LHCN-M2 (cell line): ENCODE results near the gene SUN5. TPM values are rescaled to one million over a fixed set of nuclear protein-coding genes. Genes with fewer than 3 reads are reported as not detected.
"Not testable (repeated sequence)": the region's sequence is repeated elsewhere in the genome, so short reads cannot be mapped to it uniquely, and the experiment has no call there.

ENCODE experiments used
- DNase-seq: peaks from one replicate; pipeline ENCODE4 v3.0.0-alpha.2; 2012; ENCODE audit warnings: low read depth
- total RNA-seq: library from RNA; depleted of rRNA; stranded (reverse); fragments of >200 nt; gene quantifications from 2 replicates; pipeline ENCODE4 v1.2.3, GENCODE V29; 2014

The SUN5 gene
- total RNA-seq, 1 experiment from 2014 or later, result not detected

DNA sequence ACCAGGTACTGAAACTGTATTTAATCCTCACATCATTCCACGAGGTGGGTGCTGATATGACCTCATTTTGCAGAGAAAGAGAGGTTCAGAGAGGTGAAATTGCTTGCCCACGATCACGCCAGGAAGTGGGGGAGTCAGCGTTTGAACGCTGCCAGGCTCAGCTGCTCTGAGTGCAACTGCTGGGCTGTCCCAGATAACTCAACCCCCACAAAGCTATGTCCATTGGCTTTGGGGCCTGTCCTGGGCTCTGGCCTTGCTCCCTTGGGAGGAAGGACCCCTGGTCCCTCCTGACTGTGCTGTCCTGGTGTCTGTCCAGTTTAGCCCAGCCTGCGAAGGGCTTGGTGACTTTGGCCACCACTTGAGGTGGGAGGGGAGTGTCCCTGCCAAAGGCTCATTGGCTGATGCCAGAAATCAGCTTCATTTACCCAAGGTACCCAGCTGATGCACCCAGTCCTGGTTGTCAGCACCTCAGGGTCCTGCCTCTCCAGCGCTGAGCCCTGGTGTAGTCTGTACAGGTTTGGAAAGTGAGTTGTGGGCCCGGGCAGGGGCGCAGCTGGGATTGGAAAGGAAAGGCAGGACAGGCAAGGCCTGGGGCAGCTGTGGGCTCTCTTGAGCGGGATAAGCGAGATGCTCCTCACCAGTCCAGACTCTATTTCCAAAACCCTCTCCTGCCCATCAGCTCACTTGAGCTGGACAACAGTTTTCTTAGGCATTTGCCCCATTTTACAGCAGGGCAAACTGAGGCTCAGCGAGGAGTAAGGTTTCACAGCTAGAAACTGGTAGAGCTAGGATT lies 38.5 kb downstream of the SUN5 start:
- DNase-seq, result no peak

DNA sequence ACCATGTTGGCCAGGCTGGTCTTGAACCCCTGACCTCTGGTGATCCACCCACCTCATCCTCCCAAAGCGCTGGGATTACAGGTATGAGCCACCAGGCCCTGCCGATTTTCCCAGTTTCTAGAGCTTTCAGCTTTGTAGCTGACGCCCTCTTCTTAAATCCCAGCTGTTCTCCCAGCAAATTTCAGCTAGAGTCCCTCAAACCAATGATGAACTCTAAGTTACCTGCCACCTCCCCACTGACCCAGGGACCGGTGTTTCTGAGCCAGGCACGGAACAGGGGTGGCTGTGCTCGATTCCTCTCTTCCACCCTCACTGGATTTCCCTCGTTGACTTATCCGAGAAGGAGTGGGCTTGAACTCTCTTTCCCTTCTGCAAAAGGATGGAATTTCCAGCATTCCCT lies 39.1 kb downstream of the SUN5 start:
- no peak for DNase-seq

DNA sequence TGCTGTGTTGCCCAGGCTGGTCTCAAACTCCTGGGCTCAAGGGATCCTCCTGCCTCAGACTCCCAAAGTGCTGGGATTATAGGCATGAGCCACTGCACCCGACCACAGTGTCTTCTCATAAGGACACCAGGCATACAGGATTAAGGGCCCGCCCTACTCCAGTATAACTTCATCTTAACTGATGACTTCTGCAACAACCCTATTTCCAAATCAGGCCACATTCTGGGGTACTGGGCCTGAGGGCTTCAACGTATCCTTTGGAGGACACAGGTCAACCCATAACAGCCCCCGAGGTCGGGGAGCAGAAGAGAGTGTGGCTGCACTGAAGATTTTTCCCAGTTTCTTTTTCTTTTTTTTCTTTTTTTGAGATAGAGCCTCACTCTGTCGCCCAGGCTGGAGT lies 39.7 kb downstream of the SUN5 start:
- DNase-seq, result no peak

DNA sequence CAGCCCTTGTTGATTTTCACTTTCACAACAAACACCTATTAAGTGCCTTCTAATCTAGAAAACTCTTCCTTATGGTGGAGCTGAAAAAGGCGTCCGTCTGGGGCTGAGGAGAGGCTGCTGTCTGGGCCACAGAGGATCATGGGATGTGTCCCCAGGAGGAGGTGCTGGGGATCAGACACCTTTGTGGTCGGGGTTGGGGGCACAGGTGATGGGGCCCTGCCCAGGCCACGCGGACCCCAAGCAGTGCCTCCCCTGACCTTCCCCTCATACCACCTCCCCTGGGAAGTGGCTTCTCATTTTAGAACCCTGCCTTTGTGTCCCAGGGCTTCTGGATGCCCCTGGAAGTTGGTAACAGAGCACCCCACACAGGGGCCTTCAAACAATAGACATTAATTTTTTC lies 41.1 kb downstream of the SUN5 start:
- DNase-seq, result no peak

DNA sequence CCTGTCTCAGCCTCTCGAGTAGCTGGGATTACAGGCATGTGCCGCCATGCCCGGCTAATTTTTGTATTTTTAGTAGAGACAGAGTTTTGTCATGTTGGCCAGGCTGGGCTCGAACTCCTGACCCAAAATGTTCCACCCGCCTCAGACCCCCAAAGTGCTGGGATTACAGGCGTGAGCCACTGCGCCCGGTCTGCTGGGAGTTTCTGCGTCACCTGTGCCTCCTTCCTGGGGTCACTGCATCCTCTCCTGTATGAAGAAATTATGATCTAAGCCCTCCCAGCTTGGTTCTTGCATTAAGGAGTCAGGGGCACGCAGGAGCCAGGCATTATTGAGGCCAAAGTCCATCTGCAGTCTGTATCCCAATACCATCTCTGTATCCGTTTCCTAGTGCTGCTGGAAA lies 41.6 kb downstream of the SUN5 start:
- DNase-seq, result not testable (repeated sequence)

DNA sequence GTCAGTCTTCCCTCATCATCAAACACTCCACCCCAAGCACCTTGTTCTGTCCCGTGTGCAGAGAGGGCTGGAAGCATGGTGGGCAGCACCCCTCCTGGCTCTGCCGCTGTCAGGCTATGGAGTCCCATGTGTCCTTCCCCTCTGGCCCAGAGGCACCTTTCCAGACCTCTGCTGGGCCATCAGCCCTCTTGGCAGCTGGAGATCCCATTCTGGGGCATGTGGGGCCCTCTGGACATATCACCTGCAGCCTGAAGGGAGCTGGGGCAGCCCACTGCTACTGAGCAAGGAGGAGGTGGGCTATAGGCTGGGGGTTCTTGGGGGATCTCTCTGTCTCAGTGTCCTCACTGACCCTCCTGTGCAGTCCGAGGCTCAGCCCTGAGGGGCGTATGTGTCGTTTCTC lies 42.2 kb downstream of the SUN5 start:
- no peak for DNase-seq

DNA sequence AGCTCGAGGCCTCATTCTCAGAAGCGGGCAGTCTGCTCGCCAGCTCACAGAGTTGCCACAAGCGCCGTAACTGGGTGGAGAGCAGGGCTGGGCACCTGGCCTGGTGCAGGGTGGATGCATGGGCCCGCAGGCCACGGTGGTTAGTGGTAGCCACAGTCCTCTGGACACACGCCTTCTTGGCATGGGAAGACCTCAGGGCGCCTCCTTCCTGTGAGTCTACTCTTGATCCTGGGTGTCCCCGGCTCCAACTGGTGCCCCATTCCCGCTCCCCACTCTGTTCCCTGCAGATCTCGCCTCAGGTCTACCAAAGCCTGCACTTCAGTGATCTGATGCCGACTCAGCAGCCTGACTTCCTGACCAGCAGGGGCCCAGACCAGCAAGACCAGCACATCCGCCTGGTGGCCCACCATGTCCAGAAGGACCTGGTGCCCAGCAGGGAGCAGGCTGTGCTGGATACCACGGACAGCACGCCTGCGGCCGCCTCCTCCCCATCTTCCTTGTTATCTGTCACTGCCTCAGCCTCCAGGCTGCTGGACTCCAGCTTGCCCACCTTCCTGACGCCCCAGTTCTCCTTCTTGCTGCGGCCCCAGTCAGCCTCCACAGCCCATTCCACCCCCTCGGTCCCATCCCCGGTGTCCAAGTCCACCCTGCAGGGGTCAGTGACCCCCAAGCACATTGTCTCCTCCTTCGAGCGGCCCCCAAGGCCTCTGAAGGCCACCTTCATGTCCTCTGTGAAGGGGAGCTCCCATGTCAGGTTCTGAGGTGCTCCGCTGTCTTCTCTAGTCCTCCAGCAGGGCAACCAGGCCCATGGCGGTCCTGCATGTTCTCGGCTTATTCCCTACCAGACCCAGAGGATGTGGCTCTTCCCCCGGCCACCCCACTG lies 43.1 kb downstream of the SUN5 start:
- DNase-seq, result no peak

DNA sequence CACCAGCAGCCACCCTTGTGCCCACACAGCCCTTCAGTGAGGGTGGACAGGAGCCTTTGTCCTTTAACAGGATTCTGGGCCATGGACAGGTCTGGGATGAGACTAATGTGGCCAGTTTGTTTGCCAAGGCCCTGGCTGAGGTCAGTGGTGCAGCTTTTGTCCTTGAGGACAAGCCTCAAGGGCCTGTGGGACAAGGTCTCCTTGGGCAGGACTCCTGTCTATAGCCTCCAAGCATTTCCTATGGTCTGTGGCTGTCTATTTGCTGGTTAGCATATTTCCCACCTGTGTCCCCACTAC lies 44.1 kb downstream of the SUN5 start:
- DNase-seq, result no peak

DNA sequence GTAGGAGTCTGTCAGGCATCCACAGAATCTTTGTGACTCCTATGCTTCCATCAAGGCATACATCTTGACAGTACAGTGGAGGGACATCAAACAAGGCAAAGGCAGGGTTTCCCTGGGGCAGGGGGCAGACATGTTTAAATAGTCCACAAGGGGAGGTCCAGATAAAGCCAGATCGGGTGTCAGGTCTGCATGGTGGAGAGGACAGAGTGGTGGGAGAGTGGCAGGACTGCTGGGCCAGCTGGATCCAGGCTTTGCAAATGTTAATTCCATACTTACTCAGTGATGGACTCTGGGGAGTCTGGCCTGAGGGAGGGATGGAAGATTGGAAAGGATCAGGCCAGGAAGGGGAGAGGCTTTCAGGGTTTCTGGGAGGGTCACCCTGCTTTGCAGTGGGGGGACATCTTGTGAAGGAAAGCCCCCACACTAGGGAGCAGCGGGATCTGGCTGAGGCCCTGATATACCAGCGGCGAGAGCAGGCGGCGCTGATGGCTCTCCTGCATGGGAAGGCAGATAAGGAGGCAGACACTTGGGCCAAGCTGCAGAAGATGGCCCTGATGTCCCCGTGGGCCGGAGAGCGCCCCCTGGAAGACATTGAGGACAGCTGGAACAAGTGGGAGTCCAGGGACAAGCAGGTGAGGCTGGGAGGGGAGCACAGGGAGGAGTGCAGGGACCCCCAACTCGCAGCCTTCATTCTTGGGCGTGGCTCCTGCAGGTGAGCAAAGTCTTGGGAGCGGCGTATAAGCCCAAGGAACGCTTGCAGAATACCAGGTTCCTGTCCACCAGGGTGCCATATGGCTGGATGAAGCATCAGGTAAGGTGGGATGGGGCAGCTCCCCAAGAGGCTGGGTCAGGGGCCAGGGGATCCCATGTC lies 44.6 kb downstream of the SUN5 start:
- DNase-seq, result no peak

DNA sequence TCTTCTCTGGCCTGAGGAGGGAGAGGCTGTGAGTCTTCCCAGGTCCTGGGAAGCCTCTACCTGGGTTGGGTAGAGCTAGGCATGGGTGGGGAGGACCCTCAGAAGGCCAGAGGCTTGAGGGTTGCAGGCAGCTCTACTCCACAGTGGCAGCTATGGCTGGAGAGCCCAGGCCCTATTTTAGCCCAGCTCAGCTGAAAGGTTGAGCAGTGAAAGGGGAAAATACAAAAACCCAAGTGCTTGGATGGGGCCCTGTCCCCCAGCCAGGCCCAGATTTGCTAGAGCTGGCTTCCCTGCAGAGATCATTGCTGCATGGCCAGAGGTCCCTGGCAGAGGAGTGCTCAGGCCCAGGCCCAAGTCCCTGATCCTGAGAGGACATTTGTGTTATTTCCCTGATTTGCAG lies 45.7 kb downstream of the SUN5 start:
- no peak for DNase-seq

DNA sequence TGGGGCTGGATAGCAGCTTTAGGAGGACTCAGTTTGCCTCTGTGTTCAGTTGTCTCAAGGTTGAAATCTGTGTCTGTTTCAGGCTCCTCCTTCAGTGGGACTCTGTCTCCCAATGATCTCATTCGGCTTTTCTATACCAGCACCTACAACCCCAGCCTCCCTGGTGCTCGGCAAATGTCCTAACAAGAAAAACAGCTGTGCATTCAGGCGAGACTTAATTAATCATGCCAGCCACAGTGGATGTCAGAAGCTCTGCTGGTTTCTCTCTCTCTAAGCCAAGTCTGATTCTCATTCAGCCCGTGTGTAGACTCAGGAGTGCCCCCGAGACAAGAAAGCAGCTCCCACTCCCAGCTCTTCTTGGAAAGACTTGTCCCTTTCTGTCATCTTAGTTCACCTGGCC lies 46.8 kb downstream of the SUN5 start:
- peak; percentile 14 for DNase-seq

DNA sequence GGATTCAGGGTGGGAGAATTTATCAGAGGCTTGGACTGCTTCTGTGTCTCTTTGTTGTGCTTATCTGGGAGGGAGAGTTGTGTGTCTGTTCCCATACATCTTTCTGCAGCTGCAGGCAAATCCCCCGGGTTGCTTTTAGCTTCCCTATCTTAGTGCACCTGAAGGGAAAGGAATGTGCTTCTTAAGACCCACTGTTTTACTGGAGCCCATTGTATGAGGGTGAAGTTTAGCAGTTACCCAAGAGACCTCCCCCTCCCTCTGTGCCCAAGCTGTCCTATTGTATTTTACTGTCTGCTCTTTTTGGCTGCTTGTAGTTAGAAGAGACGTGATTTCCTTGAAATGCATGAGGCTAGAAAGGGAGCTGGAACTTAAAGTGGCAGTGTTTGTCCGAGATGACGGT lies 53.7 kb downstream of the SUN5 start:
- DNase-seq, result not testable (repeated sequence)

DNA sequence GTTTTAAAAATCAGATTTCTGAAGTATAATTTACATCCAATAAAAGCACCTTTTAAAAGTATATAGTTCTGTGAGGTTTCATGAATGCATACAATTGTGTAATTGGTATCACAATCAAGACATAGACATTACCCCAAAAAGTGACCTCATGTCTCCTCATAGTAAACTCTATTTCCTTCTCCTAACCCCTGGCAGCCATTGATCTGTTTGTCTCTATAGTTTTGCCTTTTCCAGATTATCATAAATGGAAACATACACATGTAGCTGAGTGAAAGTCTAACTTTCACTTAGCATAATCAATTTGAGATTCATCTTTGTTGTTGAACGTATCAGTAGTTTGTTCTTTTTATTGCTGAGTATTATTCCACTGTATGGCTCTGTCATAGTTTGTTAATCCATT lies 57.6 kb downstream of the SUN5 start:
- DNase-seq, result no peak

DNA sequence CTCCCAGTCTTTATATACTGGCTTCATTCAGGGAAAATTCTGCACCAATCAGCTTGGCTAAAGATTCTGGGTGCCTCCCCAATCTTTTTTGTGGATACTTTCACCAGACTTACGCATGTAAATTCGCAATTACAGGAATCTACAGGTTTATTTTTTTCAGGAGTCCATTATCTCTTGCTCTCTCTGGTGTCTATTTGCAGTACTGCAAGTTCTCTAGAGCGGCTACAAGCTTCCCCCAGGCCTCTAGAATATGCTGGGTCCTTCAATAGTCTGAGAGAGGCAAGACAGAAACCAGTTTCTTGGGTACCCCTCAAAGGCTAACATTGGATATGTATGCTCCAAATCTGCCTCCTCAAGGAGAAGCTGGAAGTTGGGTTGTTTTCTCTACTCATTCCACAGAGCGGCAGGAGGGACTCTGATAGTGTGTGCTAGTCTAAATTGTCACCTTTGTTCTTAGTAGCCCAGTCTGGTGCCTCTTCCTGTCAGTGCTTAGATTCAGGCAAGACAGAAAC lies 58.5 kb downstream of the SUN5 start:
- peak; percentile 13 for DNase-seq

DNA sequence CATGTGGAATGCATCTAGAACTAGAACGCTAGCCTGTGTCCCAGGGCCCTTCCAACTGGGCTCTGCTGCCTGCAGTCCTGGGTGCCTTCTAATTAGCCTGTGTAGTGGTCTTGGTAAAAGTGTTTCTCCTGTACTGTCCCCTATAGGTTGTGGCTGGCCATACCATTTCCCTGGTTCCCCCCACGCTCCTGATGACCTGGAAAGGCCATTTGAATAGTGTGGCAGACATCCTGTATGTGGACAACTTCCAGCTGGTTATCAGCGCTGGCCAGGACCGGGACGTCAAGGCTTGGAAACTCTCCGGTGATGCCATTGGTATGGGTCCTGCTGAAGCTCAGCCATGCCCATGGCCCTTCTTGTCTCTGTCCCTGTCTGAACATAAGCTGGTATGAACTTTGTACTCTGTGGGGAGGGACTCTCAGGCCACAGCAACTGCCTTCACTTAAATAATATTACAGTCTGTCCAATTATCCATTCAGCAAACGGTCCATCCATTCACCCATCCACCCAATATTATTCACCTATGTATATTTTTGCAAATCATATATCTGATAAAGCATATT lies 60.7 kb downstream of the SUN5 start:
- no peak for DNase-seq

DNA sequence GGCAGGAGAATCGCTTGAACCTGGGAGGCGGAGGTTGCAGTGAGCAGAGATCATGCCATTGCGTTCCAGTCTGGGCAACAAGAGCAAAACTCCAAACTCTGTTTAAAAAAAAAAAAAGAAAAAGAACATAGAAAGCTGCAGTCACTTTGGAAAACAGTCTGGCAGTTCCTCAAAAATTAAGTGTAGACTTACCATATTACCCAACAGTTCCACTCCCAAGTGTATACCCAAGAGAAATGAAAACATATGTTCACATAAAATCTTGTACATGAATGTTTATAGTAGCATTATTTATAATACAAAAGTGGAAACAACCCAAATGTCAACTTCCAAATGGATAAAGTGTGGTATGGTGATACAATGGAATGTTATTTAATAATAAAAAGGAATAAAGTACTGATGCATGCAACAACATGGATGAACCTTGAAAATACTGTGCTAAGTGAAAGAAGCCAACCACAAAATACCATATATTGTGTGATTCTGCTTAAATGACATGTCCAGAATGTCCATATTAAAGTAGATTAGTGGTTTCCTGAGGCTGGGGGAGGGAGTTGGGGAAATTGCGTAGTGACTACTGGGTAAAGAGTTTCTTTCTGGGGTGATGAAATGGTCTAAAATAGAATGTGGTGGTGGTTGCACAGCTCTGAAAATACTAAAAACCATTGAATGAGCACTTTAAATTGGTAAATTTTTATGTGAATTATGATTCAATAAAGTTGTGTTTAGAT lies 62.9 kb downstream of the SUN5 start:
- DNase-seq, result no peak

DNA sequence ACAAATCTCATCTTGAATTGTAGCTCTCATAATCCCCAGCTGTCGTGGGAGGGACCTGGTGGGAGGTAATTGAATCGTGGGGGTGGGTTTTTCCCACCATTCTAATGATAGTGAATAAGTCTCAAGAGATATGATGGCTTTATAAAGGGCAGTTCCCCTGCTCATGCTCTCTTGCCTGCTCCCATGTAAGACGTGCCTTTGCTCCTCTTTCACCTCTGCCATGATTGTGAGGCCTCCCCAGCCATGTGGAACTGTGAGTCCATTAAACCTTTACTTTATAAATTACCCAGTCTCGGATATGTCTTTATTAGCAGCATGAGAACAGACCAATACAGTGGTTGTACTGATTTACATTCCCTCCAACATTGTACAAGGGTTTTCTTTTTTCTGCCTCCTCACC lies 69.7 kb downstream of the SUN5 start:
- no peak for DNase-seq
